Hepatocyte (in vitro differentiated cells): ENCODE measurements around the gene THRA. TPM values are rescaled to one million over a fixed set of nuclear protein-coding genes. Genes with fewer than 3 reads are reported as not detected.

Experiments used
- DNase-seq: peaks from one replicate; pipeline ENCODE4 v3.0.0-alpha.2; 2016; ENCODE audit warnings: low spot score
- H2AFZ ChIP-seq: fragments of 200-600 bp; sonication (generic); 2 replicates; pipeline ENCODE4 v1.6.0; 2016; ENCODE audit warnings: antibody characterized with exemption, mild to moderate bottlenecking
- H3K27ac ChIP-seq: fragments of 200-600 bp; sonication (generic); 2 replicates; pipeline ENCODE4 v1.5.1; 2016; ENCODE audit warnings: mild to moderate bottlenecking
- H3K27me3 ChIP-seq: fragments of 200-600 bp; sonication (generic); 2 replicates; pipeline ENCODE4 v1.6.1; 2016
- H3K36me3 ChIP-seq: fragments of 200-600 bp; sonication (generic); replicated peaks from 2 replicates; pipeline ENCODE4 v1.5.1; 2016; ENCODE audit warnings: low read depth; ENCODE audit not compliant: insufficient read depth
- H3K4me1 ChIP-seq: fragments of 200-600 bp; sonication (generic); 2 replicates; pipeline ENCODE4 v1.5.1; 2016; ENCODE audit warnings: mild to moderate bottlenecking, moderate library complexity; ENCODE audit not compliant: insufficient read depth
- H3K4me2 ChIP-seq: fragments of 200-600 bp; sonication (generic); 2 replicates; pipeline ENCODE4 v1.6.0; 2016
- H3K4me3 ChIP-seq: fragments of 200-600 bp; sonication (generic); 2 replicates; pipeline ENCODE4 v1.5.1; 2016; ENCODE audit warnings: mild to moderate bottlenecking
- H3K79me2 ChIP-seq: fragments of 200-600 bp; sonication (generic); 2 replicates; pipeline ENCODE4 v1.6.0; 2017; ENCODE audit warnings: mild to moderate bottlenecking
- H3K9me2 ChIP-seq: fragments of 200-600 bp; sonication (generic); replicated peaks from 2 replicates; pipeline ENCODE4 v1.6.0; 2017; ENCODE audit warnings: mild to moderate bottlenecking; ENCODE audit not compliant: insufficient read depth
- H3K9me3 ChIP-seq: fragments of 200-600 bp; sonication (generic); 2 replicates; pipeline ENCODE4 v1.5.1; 2016; ENCODE audit warnings: low read depth, mild to moderate bottlenecking
- H4K20me1 ChIP-seq: fragments of 200-600 bp; sonication (generic); 2 replicates; pipeline ENCODE4 v1.6.0; 2016; ENCODE audit warnings: mild to moderate bottlenecking; ENCODE audit not compliant: insufficient read depth, poor library complexity, severe bottlenecking
- EZH2 ChIP-seq: fragments of 200-600 bp; sonication (generic); IDR thresholded peaks from 2 replicates; pipeline ENCODE4 v1.6.1; 2016; ENCODE audit warnings: antibody characterized with exemption, mild to moderate bottlenecking, borderline replicate concordance
- EZH2phosphoT487 ChIP-seq: fragments of 200-600 bp; sonication (generic); IDR thresholded peaks from one replicate; pipeline ENCODE4 v1.6.1; 2018; ENCODE audit warnings: antibody characterized with exemption, mild to moderate bottlenecking, low read depth, moderate library complexity; ENCODE audit not compliant: unreplicated experiment, severe bottlenecking
- WGBS: methylation state at CpG from one replicate; pipeline ENCODE4 v1.1.6; 2016; ENCODE audit warnings: low lambda C conversion rate; ENCODE audit errors: missing lambda C conversion rate; 5-methylcytosine and 5-hydroxymethylcytosine counted together
- polyA plus RNA-seq: library from polyadenylated mRNA; unstranded; fragments of >200 nt; fragmentation: Nextera tagmentation; extraction: Ambion mirVana; gene quantifications from 2 replicates; pipeline ENCODE4 v1.2.1, GENCODE V29; 2016
- total RNA-seq: library from RNA; depleted of rRNA; stranded (reverse); fragments of >200 nt; gene quantifications from 2 replicates; pipeline ENCODE4 v1.2.3, GENCODE V29; 2014
- TF ChIP-seq, protein P1 (sequence below): fragments of 200-600 bp; sonication (generic); IDR thresholded peaks from 2 replicates; pipeline ENCODE4 v1.5.1; 2016; ENCODE audit warnings: antibody characterized with exemption, mild to moderate bottlenecking; ENCODE audit not compliant: poor library complexity

THRA gene
- total and polyA plus RNA-seq, 2 experiments from 2014 or later = 22.5 to 35.3 TPM

DNA sequence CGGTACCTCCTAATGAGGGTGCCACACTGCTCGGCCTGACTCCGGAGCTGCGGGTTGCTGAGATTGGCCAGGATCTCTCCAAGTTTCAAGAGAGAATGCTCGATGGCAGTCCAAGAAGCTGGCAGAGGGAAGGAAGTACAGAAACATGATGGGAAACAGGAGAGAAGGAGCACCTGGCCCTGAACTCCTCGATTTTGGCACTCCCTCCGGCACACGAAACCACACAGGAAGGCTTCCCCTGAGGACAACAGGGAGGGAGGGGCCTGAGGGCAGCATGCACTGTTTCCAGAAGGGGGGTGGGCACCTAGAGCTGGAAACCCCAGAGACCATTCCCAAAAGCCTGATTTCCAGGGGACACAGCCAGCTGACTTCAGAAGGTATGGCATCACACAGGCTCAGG, 29.4 kb upstream of the THRA start:
- TF ChIP-seq EZH2phosphoT487 (no peak), EZH2 (no peak)
- TF ChIP-seq, protein P1, sequence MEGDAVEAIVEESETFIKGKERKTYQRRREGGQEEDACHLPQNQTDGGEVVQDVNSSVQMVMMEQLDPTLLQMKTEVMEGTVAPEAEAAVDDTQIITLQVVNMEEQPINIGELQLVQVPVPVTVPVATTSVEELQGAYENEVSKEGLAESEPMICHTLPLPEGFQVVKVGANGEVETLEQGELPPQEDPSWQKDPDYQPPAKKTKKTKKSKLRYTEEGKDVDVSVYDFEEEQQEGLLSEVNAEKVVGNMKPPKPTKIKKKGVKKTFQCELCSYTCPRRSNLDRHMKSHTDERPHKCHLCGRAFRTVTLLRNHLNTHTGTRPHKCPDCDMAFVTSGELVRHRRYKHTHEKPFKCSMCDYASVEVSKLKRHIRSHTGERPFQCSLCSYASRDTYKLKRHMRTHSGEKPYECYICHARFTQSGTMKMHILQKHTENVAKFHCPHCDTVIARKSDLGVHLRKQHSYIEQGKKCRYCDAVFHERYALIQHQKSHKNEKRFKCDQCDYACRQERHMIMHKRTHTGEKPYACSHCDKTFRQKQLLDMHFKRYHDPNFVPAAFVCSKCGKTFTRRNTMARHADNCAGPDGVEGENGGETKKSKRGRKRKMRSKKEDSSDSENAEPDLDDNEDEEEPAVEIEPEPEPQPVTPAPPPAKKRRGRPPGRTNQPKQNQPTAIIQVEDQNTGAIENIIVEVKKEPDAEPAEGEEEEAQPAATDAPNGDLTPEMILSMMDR = no peak
- no peak overlapping the region for H3K27ac ChIP-seq
- H3K4me3 ChIP-seq = no peak overlapping the region
- H3K36me3 ChIP-seq = no peaks in the 10 kb centered on the region
- no peaks in the 10 kb centered on the region for H4K20me1 ChIP-seq
- no peaks in the 10 kb centered on the region for H3K27me3 ChIP-seq
- WGBS = 94% methylated on average over 8 of the region's 8 CpGs
- no peak overlapping the region for H3K4me2 ChIP-seq
- no peaks in the 10 kb centered on the region for H3K79me2 ChIP-seq
- H2AFZ ChIP-seq = no peak overlapping the region
- no peaks in the 10 kb centered on the region for H3K9me2 ChIP-seq
- no peak for DNase-seq
- H3K9me3 ChIP-seq = no peaks in the 10 kb centered on the region
- H3K4me1 ChIP-seq = no peaks in the 10 kb centered on the region

GRCh38 chr17:40034426-40035161, 28.2 kb upstream of the THRA start:
- Histone ChIP-seq H3K27ac (no peak overlapping the region), H4K20me1 (no peaks in the 10 kb centered on the region), H3K9me3 (no peaks in the 10 kb centered on the region), H2AFZ (no peak overlapping the region), H3K4me2 (no peak overlapping the region), H3K36me3 (no peaks in the 10 kb centered on the region), H3K27me3 (no peaks in the 10 kb centered on the region), H3K9me2 (no peaks in the 10 kb centered on the region), H3K4me1 (no peaks in the 10 kb centered on the region), H3K79me2 (no peaks in the 10 kb centered on the region), H3K4me3 (no peak overlapping the region)
- no peak for TF ChIP-seq EZH2phosphoT487
- TF ChIP-seq, protein P1 = no peak
- TF ChIP-seq EZH2 = no peak
- WGBS = 83% methylated on average over 8 of the region's 8 CpGs
- DNase-seq = no peak

GRCh38 chr17:40035162-40035559, 27.6 kb upstream of the THRA start:
- Histone ChIP-seq H3K27ac (no peak overlapping the region), H3K4me2 (no peak overlapping the region), H3K27me3 (no peaks in the 10 kb centered on the region), H3K9me3 (no peaks in the 10 kb centered on the region), H2AFZ (no peak overlapping the region), H3K9me2 (no peaks in the 10 kb centered on the region), H4K20me1 (no peaks in the 10 kb centered on the region), H3K79me2 (no peaks in the 10 kb centered on the region), H3K36me3 (no peaks in the 10 kb centered on the region), H3K4me3 (no peak overlapping the region), H3K4me1 (no peaks in the 10 kb centered on the region)
- no peak for TF ChIP-seq EZH2phosphoT487
- TF ChIP-seq, protein P1 = peak; percentile 49
- WGBS = 29% methylated on average over 12 of the region's 12 CpGs
- peak; percentile 54 for DNase-seq
